Measurements from ENCODE around the gene S100A10.

S100A10 gene

DNA sequence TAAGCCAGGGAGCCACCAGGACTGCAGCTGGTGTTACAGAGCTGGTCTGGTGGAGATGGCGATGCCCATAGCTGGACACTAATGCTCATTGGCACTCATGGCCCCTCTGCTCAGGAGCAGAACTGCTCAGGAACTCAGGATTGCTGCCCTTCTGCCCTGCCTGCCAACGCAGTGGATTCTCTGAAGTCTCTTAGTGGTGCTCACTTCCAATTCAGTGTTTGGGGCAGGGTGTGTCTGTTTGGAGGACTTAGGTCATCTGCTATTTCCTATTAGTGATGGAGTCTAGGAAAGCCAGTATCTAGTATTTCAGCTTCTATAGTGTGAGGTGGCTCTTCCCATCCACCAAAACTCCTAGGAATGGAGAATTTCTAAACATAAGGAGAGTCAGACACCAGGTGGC lies 29.1 kb downstream of the S100A10 start:
- no peak for DNase-seq (ENCODE audit: low spot score)

DNA sequence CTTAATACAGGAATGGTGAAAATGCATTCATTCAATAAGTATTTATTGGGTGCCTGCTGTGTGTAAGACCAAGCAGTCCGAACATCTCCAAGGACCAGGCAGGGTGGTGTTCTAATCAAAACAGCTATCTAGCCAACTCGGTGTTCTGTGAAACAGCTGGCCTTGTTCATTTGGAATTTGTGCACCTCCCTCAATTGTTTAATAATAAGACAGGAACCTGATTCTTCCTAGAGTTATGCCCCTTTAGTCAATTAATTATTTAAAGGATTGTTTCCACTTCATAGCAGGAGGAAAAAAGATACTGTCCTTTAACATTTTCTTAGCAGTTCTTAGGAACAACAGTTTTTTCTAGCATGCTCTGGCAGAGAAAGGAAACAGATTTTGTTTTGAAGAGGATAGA lies 30.4 kb downstream of the S100A10 start:
- no peak for DNase-seq (ENCODE audit: low spot score)

DNA sequence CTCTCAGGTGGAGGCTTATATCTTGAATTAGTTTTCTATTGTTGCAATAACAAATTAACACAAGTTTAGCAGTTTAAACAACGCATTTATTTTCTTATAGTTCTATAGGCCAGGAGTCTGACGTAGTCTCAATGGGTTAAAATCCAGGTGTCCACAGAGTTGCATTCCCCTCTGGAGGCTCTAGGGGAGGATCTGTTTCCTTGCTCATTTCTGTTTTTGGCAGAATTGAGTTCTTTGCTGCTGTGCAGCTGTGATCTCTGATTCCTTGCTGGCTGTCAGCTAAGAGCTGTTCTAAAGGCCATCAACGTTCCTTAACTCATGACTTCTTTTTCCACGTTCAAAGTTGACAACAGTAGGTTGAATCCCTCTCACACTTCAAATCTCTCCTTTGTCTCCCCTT lies 31.8 kb downstream of the S100A10 start:
- no peak for DNase-seq (ENCODE audit: low spot score)

DNA sequence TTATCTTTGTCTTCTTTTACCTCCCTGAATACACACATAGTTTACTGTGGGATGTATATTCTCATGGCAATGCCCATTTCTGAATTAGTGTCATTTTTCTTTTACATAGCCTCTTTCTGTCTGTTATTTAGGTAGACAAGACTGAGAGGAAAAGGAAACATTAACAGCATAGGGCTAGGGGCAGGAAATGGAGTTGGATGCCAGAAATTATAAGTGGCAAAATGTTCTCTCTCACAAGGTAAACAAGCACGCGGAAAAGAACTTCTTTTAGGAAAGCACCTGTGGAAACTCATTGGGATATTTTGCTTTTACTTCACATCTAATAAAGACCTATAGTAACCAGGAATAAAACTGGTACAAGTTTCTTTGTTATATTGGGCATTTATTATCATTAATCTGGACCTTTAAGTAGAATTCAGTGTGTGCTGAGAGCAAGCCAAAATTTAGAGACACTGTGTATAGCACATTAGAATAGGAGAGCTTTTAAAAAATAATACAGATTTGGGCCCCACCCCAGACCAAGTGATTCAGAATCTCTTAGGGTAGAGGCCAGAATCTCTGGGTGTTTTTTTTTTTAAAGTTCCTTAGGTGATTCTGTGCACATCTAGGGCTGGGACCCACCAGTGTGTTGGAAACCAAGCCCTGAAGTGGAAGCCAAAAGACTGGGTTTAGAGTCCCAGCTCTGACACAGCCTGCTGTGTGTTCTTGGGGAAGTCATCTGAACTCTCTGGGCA lies 32.7 kb downstream of the S100A10 start:
- no peak for DNase-seq (ENCODE audit: low spot score)

DNA sequence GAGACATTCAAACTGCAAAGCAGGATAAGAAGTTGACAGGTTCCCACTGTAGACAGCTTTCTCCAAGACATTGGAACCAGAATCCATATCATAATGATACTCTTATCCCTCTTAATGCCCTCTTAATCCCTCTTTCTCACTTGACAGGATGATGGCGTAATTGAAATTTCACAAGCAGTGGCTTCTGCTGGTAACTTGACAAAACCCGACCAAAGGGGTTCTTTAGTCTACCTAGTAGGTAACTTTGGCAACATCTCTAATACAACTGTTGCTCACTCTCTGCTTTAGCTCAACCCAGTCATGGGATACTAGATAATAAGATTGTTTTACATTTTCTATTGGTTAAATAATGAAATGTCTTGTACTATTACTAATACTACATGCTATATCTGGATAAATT lies 34.7 kb downstream of the S100A10 start:
- DNase-seq (ENCODE audit: low spot score), result no peak

DNA sequence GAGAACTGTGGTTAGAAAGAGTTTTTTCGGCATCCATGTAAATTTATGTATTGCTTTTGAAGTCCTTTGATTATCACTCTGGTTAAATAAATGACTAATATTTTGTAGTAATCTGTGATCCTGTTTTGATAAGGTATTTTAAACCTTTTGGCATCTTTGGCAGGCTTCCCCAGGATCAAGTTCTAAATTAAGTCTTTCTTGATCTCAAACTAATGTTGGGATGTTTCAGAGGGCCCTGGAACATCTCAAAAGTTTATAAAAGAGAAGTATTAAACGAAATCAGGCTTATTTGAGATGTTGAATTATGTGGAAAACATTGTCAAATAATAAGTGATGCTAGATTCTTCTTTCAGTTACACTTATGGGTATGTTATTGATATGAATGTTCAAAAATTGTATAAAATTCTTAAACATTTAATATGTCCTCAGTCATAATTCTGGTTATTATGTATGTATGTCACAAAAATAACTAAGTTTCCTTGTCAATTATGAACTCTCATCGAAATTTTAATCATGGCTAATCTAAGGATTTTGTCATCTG lies 36.6 kb downstream of the S100A10 start:
- DNase-seq (ENCODE audit: low spot score), result no peak

DNA sequence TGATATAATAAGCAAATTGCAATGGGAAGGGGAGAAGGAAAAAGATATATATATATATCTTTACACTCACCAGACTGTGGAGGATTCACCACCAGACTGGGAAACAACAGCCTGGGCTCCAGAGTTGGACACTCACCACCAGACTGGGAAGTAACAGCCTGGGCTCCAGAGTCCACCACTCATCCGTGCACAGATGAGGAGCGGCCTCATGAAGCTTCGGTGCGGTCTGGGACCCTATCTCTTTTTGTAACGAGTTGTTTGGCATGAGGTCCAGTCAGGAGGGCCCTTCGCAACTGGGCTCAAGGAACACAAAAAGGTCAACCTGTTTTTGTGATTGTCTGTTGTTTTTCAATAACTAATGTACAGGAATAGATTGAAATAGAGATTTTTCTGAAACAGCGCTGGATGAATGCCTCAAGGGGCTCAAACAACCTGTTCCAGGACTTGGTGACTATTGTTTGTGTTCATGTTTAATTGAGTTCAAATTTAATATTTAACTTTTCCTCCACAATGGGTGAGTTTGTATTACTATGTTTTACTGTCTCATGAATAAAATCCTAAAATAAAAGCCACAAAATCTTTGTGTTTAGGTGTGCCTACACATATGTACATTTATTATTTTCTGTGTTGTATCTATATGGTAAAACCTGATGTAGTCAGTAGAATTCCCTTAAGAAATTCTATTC lies 40.1 kb downstream of the S100A10 start:
- no peak for DNase-seq (ENCODE audit: low spot score)

DNA sequence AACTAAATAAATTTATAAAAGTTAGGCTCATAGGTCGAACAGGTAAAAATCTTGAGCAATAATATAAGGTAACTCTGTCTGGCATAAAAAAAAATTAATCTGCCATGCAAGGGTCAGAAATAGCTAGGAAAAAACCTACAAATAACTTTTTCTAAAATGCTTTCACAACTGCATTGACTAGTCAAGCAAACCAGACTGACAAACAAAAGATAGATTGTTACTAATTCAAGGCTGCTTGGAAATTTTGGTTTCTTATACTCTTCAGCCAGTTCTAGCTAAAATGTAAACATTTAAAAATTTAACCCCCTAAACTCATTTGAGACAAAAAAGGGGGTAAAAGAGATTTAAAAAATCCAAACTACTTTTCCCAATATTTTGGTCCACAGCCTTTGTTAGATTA lies 40.8 kb downstream of the S100A10 start:
- no peak for DNase-seq (ENCODE audit: low spot score)

DNA sequence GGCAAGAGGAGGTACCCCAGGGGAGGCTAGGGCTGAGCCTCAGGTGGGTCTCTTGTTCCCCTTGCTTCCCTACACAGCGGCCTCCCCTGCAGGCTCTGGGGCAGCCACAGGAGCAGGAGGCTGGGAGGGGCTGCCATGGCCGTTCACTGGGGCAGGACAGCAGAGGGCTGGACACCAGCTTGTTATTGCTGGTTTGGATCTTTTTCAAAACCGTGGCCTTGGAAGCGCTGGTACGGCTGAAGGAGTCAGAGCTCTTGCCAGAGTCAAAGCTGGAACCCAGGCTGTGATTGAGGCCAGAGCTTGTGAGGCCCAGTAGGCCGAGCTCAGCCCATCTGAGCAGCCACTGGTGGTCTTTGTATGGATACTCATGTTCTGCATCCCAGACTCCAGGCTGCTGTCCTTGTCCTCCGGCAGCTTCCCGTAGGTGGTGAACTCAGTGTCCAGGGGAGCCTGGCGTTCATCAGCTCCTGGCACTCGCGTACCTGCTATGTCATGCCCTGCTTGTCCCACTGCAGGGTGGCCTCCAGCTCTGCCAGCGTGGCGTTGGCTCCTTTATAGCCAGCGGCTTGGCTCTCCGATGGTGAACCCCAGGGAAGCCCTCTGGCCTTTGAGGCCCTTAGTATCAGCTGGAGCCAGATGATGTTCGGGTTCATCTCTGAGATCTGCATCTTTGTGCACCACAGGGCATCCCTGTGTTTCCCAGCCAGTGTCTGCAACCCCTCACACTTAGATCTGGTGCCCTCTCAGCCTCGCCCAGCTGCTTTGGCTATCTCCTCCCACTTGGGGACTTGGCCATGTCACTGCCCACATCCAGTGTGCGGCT lies 44.1 kb downstream of the S100A10 start:
- DNase-seq (ENCODE audit: low spot score), result no peak

DNA sequence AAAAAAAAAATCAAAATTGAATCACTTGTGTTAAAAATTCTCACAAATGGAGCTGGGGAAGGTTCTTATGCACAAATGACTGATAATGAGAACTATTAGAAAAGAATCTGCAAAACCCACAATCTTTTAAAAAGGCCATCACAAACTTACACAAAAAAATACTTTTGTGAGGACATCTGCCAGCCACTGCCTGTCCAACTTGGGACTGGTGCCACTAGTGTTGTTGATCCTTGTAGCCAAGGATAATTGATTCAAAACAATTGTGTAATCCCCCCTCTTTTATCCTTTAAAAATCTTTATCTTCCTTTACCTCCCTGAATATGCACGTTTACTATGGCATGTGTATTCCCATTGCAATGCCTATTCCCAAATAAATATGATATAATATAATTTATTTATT lies 45.2 kb downstream of the S100A10 start:
- no peak for DNase-seq (ENCODE audit: low spot score)

DNA sequence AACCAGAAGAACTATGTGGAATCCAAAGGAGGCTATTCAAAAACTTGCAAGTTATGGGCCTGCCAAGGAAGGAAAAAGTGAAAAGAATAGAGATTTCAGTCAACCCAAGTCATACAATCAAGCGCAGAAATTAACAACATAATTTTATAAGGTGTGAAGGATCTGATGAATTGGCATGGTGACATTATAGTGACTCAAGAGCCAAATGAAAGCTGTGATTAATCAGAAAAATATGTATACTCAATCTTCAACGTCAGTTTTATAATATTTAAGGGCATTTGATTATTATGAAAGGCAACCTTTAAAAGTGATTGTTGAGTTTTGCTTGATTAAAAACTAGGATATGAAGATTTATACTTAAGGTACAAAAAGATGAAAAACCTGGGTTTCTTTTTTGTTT lies 46.5 kb downstream of the S100A10 start:
- no peak for DNase-seq (ENCODE audit: low spot score)

DNA sequence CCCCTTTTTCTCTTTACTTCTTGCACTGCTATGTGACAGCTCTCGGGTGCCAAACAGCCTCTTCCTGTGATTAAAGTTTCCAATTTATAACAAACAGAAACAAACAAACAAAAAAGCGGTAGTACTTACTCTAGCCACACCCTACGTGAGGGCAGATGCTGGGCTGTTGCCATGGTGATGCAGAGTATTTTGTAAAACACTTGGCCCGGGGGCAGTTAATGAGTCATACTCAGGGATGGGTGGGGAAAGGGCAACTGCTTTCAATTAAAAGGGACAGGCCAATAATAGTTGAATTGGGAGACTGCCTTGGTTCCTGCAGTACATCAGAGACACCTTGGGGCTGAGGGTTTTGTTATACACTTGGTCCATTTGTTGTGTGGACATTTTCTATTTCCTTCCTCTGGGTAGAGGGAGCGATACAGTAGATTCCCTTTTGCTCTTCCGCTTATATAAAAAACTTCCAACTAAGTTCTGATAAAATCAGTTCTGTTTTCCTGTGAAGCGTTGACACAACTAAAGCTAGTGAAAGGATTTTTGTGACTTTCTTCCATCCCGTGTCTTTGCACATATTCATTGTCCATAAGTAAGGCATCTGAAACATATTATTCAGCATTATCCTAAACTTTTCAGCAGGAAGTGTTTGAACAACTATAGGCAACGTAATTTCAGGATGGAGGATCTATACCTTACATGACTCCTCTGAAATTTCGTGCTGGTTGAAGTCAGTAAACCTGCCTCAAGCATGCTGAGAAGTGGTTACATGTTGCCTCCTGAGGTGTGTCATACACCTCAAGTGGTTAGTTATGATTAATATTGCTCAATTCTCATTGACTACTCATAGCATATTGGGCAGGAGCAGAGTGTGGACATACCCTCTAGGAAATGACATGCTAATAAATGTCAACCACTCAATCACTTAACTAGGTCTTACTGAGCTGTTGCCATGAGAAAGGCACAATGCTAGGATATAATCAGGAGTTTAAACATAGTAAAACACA lies 47.6 kb downstream of the S100A10 start:
- peak; percentile 91 for DNase-seq (ENCODE audit: low spot score)

DNA sequence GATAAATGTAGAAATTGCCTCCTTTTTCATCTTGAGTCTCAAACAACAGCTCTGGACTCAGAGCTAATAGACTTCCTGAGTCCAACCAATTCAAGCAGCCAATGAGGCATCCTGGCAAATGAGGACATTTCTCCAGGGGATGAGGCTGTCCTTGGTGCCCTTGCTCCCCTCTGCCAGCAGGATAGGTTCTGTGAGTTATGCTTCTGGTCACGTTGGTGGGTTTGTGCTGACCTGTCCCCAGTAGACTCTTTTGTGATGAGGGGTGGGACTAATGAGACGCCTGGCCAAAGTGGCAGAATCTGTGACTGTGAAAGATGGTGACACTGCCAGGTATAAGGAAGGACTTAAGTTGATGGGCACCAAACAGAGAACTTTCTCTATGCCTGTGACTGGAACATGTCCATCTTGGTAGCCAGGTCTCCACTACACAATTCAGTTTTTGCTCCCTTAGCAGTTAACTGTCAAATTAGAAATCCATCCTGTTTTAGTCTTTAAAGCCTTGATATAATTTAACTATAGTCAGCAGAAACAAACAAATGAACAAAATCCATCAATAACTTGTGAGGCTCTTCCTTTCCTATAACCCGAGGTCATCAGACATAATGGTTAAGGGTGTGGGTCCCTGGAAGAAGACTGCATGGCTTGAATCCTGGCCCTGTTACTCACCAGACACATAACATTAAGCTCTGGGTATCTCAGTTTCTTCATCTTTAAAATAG lies 48.6 kb downstream of the S100A10 start:
- DNase-seq (ENCODE audit: low spot score), result no peak

DNA sequence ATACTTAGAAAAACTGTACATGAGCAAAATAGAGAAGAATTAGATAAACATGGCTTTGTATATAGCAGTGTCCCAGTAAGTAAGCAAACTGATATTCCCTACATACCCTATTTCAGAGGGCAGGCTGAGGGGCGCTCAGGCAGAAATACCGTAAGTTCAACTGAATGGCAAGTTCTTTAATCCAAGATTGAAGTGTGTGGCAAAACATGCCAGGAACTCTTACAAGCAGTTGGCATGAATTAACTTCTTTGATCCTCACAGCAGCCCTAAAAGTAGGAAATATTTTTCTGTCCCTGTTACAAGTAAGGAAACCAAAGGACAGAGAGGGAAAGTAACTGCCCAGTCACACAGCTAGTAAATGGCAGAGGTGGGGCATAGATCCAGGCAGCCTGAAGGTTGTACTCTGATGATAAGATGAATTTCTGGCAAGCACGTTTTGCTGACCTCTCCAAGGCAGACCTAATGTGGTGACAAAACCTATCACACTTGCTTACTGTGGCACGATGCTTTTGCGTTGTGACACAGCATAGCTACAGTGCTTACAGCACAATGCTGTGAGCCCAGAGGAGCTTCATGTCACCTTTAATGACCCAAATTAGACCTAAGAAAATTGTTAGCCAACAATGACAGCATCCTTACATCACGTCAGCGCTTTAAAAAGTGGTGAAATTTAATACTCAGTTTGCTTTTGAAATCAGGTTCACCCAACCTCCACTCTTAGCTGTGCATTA lies 49.4 kb downstream of the S100A10 start:
- no peak for DNase-seq (ENCODE audit: low spot score)

DNA sequence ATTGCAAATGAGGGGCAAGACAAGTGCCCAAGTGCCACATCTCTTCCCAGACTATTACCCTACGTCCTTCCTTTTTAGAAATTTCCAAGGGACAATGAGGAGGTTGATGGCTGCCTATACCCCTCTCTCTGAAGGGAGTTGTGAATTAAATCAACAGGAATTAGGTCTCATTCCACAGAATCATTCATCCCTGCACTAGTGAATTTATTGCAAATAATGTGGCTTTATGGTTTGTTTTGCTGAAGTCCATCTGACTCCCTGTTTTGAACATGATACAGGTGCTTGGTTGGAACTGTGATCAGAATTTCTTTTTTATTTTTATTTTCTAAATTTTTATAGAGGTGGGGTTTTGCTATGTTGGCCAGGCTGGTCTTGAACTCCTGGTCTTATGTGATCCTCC lies 50.1 kb downstream of the S100A10 start:
- no peak for DNase-seq (ENCODE audit: low spot score)

DNA sequence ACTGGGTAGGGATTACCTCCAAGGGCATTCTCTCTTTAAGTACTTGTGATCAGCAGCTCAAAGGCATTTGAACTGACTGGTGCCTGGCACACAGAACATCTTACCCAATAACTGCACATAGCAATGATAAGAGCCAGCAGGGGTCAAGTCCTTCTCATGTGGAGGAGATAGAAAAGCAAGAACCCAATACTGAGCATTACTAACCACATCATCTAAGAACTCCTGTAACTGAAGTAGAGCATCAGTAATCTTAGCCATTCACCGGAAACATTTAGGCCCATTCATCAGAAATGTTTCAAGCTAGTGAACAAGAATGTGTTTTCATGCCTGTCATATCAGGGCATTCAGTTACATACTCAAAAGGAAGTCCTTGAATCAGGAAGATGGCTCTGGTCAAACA lies 50.8 kb downstream of the S100A10 start:
- no peak for DNase-seq (ENCODE audit: low spot score)

DNA sequence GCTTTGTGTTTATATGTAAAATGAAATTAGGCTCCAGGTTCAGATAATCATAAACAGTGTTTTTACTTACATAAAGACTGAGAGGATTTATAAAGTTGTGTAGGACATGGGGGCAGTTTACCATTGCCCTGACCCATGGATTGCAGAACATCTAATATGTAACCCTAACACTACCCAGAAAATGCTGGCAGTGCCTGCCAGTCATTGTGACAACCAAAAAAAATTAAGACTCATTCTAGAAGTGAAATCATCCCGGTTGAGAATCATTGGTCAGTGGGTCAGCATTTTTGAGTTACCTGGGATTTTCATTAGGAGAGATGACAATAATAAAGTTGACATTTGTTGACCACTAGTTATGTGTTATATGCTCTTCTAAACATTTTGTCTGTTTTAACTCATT lies 53.1 kb downstream of the S100A10 start:
- DNase-seq (ENCODE audit: low spot score), result no peak

DNA sequence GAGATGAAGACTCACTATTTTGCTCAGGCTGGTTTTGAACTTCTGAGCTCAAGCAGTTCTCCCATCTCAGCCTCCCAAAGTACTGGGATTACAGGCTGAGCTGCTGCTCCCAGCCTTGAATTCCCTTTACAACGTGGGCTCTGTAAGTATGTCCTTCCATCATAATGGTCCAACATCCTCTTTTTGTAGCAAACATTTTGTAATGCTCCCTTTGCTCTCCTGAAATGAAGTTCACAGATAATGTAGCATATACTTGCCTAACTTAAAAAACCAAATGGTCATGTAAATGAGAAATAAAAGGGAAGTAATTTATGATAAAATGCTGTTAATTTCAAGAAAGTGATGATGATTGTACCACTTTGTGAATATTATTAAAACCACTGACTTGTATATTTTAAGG lies 53.9 kb downstream of the S100A10 start:
- no peak for DNase-seq (ENCODE audit: low spot score)

DNA sequence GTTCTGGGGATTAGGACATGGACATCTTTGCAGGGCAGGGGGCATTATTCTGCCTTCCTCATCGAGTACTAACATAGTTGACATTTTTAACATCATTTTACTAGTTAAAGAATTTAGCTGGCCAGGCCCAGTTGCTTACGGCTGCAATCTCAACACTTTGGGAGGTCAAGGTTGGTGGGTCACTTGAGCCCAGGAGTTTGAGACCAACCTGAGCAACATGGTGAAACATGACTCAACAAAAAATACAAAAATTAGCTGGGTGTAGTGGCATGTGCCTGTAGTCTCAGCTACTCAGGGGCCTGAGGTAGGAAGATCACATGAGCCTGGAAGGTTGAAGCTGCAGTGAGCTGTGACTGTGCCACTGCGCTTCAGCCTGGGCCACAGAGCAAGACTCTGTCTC lies 54.5 kb downstream of the S100A10 start:
- DNase-seq (ENCODE audit: low spot score), result no peak

DNA sequence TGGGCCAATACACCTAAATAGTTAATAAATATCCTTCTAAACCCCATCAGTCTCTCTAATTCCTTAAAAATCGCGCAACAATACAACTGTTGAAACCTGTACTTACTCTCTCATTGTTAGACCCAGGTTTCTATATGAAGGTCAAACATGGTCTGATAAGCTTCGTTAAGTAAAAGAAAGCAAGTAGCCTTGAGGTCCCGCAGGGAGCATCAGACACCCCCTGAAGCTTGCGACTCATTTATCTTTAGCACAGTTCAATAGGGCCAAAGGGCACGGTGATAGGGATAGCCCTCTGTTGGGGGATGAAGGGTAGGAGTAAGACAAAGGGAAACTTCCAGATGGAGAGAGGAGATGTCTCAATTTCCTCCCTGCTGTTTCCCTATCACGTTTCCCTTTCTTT lies 57.0 kb downstream of the S100A10 start:
- no peak for DNase-seq (ENCODE audit: low spot score)

Data from activated CD4-positive, alpha-beta T cell treated with anti-CD3 and anti-CD28 coated beads, Interleukin-2, Interleukin-4, amounts not matched to agents 100 ng/mL and 50 ng/mL, durations not matched to agents 16 hours and 8 hours (primary cell).